ENCODE data around the gene KIFC3. TPM values are rescaled to one million over a fixed set of nuclear protein-coding genes. Genes with fewer than 3 reads are reported as not detected.

KIFC3 gene
- total RNA-seq, 1 donor from 2014 or later = 36.8 TPM

DNA sequence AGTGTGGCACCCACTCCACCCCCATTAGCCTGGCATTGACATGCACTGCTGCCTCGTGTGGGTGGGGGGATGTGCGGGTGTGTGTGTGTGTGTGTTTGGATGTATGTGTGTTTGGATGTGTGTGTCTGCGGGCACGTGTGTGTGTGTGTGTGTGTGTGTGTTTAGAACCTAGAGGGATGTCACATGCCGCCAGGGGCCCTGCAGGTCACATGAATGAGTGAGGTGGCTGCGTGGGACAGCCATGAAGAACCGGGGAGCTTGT, 57.7 kb downstream of the KIFC3 start:
- H3K9me3 ChIP-seq = no peaks in the 10 kb centered on the region
- intact Hi-C loops (cut with DNase I) = no loop called here
- no peak for TF ChIP-seq POLR2A (IDR thresholded peaks at IDR 0.05)
- no peak for DNase-seq (ENCODE audit: extremely low spot score in 2 of 2)
- H3K4me1 ChIP-seq = peaks cover 14% of the 10 kb centered on the region
- peaks cover 0 to 7% of the 10 kb centered on the region in 2 donors for H3K36me3 ChIP-seq
- no peak overlapping the region for H3K4me3 ChIP-seq
- no peaks in the 10 kb centered on the region for H3K27me3 ChIP-seq
- H3K27ac ChIP-seq = no peak overlapping the region

DNA sequence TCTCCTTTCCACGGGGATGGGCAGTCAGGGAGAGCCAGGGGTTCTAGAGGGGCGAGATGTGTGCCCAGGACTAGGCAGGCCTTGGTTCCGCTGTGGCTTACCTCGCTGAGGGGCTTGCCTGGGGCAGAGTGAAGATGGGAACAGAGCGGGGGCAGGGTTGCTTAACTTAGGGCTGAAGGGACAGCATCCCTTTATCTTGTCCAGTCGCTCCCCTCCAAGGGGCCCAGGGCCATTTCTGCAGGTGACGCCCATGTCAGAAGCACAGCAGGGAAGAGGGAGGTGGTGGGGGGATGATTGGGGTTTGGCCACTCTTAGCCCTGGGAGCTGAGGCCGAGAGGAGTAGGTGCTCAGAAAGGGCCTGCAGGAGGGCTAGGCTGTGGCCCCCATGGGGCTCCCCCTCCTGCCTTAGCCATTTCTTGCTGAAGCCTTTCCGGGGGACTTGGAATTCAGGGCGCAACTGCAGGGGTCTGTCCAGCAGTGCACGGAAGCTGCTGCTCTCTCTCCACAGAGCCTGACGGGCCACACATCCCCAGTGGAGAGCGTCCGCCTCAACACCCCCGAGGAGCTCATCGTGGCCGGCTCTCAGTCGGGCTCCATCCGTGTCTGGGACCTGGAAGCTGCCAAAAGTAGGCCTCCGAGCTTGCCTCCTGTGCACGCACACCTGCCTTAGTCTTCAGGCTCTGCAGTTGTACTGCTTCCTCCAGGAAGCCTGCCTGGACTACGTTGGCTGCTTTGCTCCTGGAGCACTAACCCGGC, 58.2 kb downstream of the KIFC3 start:
- Histone ChIP-seq H3K36me3 (peaks cover 0 to 8% of the 10 kb centered on the region in 2 donors), H3K27ac (no peak overlapping the region), H3K27me3 (no peaks in the 10 kb centered on the region), H3K4me3 (no peak overlapping the region), H3K4me1 (peaks cover 19% of the 10 kb centered on the region), H3K9me3 (no peaks in the 10 kb centered on the region)
- intact Hi-C loops (cut with DNase I) = no loop called here
- no peak for DNase-seq (ENCODE audit: extremely low spot score in 2 of 2)
- TF ChIP-seq POLR2AphosphoS5 (IDR thresholded peaks at IDR 0.05; ENCODE audit: insufficient read depth in 1 of 2, low read depth in 1 of 2) (no peak), POLR2A (IDR thresholded peaks at IDR 0.05) (no peak)
- TF ChIP-seq, protein P1, sequence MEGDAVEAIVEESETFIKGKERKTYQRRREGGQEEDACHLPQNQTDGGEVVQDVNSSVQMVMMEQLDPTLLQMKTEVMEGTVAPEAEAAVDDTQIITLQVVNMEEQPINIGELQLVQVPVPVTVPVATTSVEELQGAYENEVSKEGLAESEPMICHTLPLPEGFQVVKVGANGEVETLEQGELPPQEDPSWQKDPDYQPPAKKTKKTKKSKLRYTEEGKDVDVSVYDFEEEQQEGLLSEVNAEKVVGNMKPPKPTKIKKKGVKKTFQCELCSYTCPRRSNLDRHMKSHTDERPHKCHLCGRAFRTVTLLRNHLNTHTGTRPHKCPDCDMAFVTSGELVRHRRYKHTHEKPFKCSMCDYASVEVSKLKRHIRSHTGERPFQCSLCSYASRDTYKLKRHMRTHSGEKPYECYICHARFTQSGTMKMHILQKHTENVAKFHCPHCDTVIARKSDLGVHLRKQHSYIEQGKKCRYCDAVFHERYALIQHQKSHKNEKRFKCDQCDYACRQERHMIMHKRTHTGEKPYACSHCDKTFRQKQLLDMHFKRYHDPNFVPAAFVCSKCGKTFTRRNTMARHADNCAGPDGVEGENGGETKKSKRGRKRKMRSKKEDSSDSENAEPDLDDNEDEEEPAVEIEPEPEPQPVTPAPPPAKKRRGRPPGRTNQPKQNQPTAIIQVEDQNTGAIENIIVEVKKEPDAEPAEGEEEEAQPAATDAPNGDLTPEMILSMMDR (IDR thresholded peaks at IDR 0.05) = no peak

DNA sequence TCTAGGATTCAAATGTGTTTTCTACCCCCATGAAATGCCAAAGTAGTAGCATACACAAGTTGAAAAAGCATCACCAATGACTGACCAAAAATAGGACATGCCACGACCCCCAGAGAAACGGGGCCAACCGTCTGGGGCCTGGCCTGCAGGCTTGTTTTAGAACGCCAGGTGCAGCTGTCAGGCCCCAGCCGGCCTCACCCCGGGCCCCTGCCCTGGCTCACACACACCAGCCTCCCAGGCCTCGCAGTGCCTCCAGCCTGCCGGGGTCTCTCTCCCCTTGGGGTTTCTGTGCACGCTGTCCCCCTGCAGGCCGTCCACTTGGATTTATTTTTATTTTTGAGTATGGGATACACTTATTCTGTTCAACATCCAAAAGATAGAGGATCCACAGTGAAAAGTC, 58.8 kb downstream of the KIFC3 start:
- peaks cover 0 to 11% of the 10 kb centered on the region in 2 donors for H3K36me3 ChIP-seq
- no peak overlapping the region for H3K27ac ChIP-seq
- no peaks in the 10 kb centered on the region for H3K27me3 ChIP-seq
- no peak for DNase-seq (ENCODE audit: extremely low spot score in 2 of 2)
- intact Hi-C loops (cut with DNase I) = no loop called here
- TF ChIP-seq POLR2A (IDR thresholded peaks at IDR 0.05) (no peak), POLR2AphosphoS5 (IDR thresholded peaks at IDR 0.05; ENCODE audit: insufficient read depth in 1 of 2, low read depth in 1 of 2) (no peak)
- TF ChIP-seq, protein P1 (IDR thresholded peaks at IDR 0.05) = no peak
- peaks cover 22% of the 10 kb centered on the region for H3K4me1 ChIP-seq
- H3K9me3 ChIP-seq = no peaks in the 10 kb centered on the region
- H3K4me3 ChIP-seq = no peak overlapping the region

DNA sequence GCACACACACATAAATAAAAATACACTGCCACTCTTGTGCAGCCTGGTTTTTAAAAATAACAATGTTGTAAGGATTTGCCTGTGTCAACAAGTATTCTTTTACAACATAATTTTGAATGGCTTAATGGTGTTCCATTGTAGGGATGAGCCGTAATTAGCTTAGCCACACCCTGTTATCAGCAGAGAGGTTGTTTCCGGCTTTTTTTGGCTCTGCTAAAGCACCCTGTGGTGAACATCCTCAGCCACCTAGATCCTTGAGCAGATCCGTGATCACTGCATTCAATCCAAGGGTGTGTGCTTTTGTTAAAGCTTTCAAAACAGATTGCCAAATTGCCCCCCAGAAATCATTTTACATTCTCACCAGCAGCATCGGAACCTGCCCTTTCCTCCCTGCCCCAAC, 59.7 kb downstream of the KIFC3 start:
- Histone ChIP-seq H3K4me1 (peaks cover 24% of the 10 kb centered on the region), H3K9me3 (no peaks in the 10 kb centered on the region), H3K4me3 (no peak overlapping the region), H3K27me3 (no peaks in the 10 kb centered on the region), H3K27ac (no peak overlapping the region), H3K36me3 (peaks cover 0 to 11% of the 10 kb centered on the region in 2 donors)
- no peak for DNase-seq (ENCODE audit: extremely low spot score in 2 of 2)
- intact Hi-C loops (cut with DNase I) = no loop called here
- TF ChIP-seq POLR2A (IDR thresholded peaks at IDR 0.05) (no peak), POLR2AphosphoS5 (IDR thresholded peaks at IDR 0.05; ENCODE audit: insufficient read depth in 1 of 2, low read depth in 1 of 2) (no peak)
- TF ChIP-seq, protein P1 (IDR thresholded peaks at IDR 0.05) = no peak

DNA sequence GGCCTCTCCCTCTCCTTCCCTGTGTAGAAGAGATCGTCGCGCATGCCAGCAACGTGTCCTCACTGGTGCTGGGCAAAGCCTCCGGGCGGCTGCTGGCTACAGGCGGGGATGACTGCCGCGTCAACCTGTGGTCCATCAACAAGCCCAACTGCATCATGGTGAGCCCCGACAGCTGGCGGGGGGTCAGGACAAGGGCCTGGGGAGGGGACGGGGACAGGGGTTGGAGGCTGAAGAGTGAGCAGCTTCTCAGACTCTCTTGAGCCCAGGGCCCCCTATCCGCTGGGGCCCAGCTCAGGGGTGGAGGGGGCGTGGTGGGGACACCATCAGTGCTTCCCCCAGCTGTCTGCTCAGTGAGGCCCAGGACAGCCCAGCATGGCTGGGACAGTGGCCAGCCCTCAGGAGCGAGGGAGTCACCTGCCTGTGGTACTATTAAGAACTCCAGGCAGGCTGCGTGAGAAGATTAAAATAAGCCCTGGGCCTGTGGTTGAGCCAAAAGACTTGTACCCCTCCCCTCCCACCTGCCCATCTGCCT, 60.6 kb downstream of the KIFC3 start:
- no peaks in the 10 kb centered on the region for H3K27me3 ChIP-seq
- H3K27ac ChIP-seq = no peak overlapping the region
- TF ChIP-seq, protein P1 (IDR thresholded peaks at IDR 0.05) = no peak
- no peak for TF ChIP-seq POLR2AphosphoS5 (IDR thresholded peaks at IDR 0.05; ENCODE audit: insufficient read depth in 1 of 2, low read depth in 1 of 2)
- no peak for TF ChIP-seq POLR2A (IDR thresholded peaks at IDR 0.05)
- peaks cover 33% of the 10 kb centered on the region for H3K4me1 ChIP-seq
- no peak for DNase-seq (ENCODE audit: extremely low spot score in 2 of 2)
- intact Hi-C loops (cut with DNase I) = no loop called here
- no peak overlapping the region for H3K4me3 ChIP-seq
- peaks cover 0 to 11% of the 10 kb centered on the region in 2 donors for H3K36me3 ChIP-seq
- no peaks in the 10 kb centered on the region for H3K9me3 ChIP-seq

Data from vagina (tissue), 2 donors.